NCI-H2107 (cell line): ENCODE measurements around the gene ACTL10.
"Not testable (repeated sequence)": the region's sequence is repeated elsewhere in the genome, so short reads cannot be mapped to it uniquely, and the experiment has no call there.

ENCODE experiments used
- DNase-seq: peaks from one replicate; lab custom pipeline; 2025; lab: John Stamatoyannopoulos, UW

The ACTL10 gene

DNA sequence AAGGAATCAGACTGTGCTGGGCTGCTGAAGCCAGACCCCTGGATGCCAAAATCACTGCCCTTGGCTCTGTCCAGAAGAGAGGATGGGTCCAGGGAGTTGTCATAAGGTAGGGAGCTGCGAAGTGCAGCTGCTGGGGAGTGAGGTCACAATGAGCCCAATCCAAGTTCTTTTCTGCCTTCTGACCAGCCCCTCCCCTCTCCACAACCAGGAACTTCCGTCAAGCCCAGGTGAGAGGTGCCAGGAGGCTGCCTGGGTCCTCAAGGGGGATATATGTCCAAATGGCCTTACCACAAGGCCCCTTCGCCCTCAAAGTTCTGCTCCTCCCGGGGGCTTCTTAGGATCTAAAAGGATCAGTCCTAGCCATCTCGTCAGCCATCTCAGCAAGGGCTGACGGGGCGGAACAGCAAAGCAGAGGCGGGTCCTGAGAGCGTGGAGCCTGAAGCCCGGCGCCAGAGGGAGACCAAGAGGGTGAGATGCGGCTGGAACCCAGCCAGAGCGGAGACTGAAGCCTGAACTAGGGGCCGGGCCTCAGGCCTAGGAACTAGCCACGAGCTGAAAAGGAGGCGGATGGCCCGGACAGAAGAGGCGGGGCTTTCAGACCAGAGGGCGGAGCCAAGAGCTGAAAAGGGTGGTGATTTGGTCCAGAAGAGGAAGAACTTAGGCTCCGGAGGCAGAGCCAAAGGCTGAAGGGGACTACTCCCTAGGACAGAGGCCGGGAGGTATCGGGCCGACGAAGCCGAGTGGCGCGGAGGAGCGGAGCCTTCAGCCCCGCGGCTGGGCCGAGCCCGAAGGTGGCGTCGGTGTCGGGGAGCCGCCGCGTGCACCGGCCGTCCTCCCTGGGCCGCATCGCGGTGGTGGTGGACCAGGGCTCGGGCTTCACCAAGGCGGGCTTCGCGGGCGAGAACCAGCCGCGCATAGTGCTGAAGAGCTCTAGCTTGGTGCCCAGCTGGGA is at the start of gene ACTL10:
ACTL10 (plus strand) TSS at position 651 of the 952 bp plus-strand sequence. CDS start 555 bp downstream, outside the sequence.
- DNase-seq, result peak; percentile 57

DNA sequence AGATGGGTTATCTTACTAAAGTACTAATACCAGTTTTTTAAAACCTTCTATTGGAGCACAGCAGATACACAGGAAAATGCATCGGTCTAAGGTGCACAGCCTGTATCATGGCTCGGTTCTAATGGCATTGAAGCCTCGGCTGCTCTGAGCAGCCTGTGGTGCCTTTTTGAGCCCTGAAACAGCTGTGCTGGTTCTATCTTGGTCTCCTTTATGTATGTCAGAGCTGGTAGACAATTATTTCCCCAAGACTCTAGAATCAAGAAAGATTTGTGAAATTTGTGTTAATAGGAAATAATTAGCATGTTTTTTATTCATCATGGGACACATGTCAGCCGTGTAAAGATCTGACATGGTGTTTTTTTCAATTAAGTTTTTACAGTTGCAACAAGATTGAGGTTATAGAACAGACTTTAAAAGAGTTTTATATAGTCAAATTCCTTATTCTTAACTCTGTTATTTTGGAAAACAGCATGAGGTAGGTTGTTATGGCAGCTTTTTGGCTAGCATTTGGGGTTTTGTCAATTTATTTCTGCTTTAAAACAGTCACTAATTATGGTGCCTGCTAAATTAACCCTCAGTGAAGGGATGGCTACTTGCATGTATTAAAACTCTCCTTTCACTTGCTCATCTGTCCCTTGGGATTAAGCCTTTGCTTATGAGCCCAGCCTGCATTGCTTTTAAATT is 44.9 kb upstream of the ACTL10 start:
- DNase-seq, result no peak

DNA sequence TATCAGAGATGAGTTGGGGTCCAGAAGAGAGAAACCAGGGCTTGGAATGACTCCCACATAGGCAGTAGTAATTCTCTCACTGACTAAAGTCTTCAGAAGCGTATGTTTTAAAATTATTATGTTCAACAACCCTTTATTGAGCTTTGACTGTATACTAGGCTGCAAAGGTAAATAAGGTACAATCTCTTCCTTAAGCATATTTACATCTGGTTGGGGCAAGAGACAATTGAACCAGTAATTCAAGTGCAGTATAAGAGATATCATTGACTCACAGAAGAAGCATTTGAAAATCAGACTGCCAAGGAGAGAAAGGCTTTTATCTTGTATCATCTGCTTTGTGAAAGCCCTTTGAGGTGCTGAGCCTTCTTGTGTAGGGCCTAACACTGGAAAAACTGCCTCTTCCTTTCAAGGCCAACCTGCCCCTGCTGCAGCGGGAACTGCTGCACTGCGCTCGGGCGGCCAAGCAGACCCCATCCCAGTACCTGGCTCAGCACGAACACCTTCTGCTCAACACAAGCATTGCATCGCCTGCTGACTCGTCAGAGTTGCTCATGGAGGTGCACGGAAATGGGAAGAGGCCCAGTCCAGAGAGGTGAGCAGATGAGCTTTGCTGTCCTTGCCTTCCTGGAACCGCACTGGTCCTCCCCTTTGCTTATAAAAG is 43.9 kb upstream of the ACTL10 start:
- no peak for DNase-seq

DNA sequence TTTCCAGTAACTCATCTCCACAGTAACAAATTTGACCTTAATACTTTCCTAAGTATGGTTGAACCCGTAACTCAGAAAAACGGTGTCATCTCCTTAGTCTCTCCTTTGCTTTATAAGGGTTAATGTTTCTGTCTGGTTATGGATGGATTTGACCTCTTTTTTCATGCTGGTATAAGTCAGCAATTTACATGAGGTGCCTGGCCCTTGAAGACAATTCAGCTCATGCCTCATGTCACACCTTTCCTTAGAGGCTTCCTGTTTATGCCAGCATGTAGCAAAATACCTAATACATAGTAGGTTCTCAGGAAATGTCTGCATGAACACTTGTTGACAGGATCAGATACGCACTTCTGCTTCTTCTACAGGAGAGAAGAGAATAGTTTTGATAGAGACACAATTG is 42.3 kb upstream of the ACTL10 start:
- no peak for DNase-seq

DNA sequence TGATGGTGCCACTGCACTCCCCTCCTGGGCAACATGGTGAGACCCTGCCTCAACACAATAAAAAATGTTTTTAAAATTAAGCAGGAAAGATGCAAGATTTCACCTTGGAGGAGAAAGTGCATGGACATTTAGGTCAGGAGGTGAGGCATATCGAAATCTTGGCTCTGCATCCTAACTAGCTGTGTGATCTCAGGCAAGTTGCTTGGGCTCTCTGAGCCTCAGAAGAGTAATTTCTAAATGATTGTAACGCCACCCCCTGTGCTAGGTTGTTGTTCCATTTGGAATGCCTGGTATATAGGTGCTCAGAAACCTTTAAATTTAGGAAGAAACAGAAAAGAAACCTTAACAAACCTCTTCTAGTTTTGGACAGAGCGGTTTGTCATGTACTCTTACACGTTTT is 40.6 kb upstream of the ACTL10 start:
- no peak for DNase-seq

DNA sequence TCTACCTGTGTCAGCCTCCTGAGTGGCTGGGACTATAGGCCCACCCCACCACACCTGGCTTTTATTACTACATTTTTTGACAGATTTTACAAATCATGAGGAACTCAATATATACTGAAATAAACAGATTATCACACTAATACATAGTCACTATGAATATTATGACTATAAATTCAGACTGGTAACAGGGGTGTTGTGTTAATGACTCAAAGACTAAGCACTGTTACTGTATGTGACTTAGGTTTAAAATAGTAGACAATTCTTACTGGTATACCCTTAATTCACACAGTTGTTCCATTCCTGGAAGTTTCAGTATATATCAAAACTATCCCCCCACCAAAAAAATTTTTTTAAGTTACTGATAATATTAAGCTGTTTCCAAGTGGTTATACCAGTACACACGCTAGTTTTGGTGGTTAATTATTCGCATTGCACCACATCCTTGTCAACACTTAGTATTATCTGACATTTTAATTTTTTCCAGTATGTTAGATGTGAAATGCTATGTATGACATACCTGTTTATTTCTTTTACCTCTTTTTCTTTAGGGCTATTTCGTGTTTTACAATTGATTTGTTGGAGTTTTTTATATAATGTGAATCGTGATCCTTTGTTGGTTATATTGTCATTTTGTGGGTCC is 39.0 kb upstream of the ACTL10 start:
- no peak for DNase-seq

DNA sequence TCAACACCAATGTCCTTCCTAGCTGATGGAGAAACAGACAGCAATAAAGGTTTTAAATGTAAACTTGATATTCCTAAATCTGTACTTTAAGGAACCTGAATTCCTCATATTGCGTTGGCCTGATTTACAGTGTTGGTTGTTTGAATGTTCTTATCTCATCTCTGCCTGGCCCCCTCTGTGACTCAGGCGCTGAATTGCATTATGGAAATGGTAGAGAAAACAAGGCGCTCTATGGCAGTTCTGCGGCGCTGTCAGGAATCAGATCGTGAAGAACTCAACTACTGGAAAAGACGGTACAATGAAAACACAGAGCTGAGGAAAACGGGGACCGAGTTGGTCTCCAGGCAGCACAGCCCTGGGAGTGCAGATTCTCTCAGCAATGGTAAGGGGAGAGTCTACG is 37.2 kb upstream of the ACTL10 start:
- no peak for DNase-seq

DNA sequence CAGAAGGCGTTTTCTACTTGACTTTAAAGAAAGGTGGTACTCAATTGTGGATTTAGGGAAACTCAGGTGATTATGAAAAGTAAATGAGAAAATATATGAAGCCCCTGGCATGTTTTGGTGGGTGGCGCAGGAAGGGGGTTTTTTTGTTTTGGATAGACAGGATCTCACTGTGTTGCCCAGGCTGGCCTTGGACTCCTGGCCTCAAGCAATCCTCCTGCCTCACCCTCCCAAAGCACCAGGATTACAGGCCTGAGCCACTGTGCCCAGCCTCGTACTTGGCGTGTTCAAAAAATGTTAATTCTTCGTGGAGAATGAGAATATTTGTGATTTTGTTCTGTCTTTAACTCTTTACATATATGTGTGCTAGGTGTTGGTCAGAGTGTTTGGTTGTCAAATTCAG is 36.8 kb upstream of the ACTL10 start:
- no peak for DNase-seq

DNA sequence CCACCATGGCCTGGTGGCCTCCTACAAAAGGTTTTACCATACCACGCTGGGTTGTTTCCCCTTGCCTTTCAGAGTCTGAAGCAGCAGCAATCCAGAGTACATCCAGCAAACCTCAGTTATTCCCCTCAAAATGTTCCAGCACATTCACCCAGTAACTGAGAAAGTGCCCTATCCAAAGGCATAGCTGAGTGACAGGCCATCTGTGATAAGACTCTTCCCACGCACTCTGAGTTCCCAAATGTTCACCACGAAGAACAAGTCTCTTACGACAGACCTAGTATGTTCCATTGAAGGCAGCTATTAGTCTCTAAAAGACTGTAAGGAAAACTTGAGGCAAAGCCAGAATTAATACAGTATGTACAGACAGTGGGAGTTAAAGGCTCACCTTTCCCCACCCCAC is 36.2 kb upstream of the ACTL10 start:
- no peak for DNase-seq

DNA sequence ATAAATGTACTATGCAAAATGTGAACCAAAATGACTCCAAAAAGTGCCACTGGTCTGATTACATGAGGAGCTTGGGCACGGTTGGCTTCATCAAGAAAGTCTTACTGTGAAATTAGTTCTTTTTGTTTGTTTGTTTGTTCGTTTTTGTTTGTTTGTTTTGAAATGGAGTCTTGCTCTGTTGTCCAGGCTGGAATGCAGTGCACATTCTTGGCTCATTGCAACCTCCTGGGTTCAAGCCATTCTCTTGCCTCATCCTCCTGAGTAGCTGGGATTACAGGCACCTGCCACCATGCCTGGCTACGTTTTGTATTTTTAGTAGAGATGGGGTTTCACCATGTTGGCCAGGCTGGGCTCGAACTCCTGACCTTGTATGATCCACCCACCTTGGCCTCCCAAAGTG is 34.8 kb upstream of the ACTL10 start:
- not testable (repeated sequence) for DNase-seq

DNA sequence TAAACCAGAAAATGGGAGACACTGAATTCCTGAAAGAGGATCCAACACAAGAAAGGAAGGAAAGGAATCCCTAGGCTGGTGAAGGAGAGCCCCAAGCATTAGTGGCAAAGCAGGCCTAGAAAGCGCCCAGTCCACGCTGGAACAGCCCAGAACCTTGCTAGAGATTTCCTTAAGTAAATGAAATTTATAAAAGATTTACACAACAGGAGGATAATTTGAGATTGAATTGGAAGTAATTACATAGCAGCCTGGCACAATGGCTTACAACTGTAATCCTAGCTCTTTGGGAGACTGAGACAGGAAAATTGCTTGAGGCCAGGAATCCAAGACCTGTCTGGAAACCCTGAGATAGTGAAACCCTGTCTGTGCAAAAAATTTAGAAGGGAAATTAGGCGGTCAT is 31.4 kb upstream of the ACTL10 start:
- no peak for DNase-seq

DNA sequence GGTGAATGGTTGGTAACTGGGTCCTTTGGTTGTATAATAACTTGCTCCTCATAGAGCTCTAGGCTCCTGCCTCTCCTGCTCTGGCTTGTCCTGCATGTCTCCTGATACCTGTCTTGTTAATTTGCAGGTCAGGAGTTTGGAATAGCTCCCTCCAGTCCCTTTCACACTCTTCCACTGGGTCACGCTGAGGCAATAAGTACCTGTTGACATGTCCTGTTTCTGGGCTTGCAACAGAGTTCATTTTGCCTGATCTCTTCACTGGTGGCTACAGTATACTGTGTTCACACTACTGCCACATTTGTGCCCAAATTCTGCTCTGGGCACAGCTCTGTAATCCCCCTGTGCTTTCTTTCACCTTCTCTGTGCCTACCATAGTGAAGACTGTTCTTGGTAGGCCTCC is 30.0 kb upstream of the ACTL10 start:
- DNase-seq, result no peak

DNA sequence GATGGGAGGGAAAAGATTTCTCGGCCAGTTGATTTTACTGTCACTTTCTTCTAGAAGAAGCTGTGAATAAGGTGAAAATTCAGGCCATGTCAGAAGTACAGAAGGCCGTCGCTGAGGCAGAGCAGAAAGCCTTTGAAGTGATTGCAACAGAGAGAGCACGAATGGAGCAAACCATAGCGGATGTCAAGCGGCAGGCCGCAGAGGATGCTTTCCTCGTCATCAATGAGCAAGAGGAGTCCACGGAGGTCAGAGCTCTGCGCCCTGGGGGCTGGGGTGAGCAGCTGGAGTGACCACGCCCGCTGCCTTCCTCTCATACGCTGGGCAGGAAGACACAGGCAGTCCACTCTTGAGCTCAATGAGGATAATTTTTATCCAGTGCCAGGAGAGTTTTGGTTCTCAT is 26.5 kb upstream of the ACTL10 start:
- no peak for DNase-seq

DNA sequence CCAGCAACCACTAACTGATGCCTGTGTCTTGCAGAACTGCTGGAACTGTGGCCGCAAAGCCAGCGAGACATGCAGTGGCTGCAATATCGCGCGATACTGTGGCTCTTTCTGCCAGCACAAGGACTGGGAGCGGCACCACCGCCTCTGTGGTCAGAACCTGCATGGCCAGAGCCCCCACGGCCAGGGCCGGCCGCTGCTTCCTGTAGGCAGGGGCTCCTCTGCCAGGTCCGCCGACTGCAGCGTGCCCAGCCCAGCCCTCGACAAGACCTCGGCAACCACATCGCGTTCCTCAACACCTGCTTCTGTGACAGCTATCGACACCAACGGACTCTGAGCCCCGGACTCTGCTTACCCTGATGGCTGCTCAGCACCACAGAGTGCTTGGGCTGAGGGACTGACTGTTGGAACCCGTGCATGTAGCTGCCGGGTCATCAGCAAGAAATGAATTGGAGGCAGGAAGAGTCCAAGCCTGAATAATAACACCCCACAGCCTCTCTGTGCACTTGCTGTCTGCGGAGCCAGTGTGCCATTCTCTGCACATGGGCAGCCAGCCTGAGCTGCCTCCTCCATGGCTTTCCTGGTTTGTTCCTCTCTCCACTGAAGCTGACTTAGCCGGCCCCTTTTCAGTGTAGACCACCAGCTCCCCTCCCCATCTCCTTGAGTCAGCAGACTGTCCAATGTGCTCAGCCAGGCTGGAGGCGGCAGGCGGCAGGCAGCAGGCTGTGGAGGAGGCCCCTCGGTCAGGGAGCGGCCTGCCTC is 22.3 kb upstream of the ACTL10 start:
- DNase-seq, result no peak

DNA sequence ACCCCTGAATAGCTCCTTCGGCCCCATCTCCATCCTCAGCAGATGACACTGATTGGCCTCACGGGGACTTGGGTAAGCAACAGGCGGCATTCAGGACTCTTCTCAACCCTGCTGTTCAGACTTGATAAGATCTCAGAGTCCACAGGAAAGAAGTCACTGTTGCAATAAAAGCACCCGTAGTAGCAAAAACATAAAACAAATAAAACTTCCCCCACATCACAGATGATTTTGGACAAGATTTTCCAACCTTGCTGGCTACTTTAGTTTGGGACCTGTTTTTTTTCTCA is 21.7 kb upstream of the ACTL10 start:
- DNase-seq, result no peak

DNA sequence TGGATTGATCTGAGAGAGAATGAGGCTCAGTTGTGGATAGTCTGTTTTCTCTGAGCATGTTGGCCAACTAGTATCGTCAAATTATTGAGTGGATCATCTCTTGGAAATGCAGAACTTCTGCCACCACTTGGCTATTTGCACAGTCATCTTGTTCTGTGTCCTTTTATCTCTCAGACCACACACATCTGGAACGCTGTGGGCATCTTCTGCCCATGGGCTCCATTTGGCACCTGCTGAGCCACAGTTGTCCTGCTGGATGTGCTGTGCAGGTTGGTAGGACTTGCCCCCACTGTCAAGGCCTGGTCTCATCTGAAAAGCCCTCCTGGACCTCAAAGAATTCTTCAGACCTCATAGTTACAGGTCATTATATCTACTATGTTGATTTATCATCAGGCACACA is 21.3 kb upstream of the ACTL10 start:
- DNase-seq, result no peak

DNA sequence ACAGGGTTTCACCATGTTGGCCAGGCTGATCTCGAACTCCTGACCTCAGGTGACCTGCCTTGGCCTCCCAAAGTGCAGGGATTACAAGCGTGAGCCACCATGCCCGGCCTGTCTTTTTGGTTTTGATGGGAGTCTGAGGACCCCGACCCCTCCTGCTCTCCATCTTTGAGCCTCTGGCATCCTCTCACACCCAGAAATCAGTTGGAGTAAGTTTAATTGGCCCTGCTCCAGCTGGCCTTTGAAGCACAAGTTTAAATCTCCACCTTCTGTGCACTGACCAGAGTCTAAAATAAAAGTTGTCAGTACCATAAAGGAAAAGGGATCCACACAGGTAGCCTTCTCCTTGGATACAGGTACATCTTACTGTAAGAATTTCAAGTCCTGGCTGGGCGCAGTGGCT is 20.6 kb upstream of the ACTL10 start:
- no peak for DNase-seq

DNA sequence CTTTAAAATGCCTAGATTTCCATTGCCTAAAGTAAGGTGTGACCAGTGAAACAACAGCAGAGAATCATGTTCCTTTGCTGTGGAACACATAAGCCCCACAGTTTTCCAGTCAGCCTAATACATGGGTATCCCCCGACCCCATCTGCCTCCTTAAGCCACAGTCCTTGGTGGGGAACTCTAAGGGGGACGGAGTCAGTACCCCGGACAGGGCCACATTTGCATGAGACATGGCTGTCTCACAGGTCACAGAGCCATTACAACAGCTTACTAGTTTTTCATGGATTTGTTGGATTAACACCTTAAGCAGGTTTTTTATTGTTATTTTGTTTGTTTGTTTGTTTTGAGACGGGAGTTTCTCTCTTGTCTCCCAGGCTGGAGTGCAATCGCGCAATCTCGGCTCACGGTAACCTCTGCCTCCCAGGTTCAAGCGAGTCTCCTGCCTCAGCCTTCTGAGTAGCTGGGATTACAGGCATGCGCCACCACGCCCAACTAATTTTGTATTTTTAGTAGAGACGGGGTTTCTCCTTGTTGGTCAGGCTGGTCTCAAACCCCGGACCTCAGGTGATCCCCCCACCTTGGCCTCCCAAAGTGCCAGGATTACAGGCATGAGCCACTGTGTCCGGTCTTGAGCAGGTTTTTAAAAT is 19.7 kb upstream of the ACTL10 start:
- not testable (repeated sequence) for DNase-seq

DNA sequence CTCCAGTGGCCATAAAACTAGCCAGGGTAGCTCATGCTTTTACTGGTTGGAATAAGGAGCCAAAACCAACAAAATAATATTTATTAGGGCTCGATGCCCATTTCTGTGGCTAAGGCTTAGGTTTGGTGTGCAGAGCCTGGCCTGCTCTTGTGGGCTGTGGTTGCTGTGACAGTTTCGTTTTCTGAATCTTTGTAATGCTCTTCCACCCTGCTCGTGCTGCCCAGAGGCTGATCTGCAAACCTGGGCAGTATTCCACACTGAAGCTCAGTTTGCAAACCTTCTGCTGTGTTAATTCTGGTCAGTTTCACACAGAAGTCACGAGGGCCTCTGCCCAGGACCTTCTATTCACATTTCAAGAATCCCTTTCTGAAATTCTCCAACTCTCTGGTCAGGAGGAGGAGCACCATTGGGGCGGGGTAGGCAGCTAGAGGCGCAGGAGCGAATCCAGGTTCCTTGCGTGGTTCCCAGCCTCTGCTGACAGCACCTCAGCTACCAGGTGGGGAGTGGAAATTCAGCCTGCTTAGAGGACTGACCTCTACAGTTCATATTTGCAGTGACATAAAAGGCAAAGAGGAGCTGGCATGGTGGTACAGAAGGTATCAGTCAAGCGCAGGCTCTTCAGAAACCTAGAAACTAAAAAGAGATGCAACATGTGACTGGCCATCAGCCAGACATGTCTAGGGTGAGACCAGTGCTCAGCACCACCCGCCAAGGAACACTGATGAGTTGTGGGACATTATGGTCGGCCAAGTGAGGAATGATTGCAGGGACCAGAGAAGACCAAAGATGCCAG is 18.9 kb upstream of the ACTL10 start:
- DNase-seq, result no peak

DNA sequence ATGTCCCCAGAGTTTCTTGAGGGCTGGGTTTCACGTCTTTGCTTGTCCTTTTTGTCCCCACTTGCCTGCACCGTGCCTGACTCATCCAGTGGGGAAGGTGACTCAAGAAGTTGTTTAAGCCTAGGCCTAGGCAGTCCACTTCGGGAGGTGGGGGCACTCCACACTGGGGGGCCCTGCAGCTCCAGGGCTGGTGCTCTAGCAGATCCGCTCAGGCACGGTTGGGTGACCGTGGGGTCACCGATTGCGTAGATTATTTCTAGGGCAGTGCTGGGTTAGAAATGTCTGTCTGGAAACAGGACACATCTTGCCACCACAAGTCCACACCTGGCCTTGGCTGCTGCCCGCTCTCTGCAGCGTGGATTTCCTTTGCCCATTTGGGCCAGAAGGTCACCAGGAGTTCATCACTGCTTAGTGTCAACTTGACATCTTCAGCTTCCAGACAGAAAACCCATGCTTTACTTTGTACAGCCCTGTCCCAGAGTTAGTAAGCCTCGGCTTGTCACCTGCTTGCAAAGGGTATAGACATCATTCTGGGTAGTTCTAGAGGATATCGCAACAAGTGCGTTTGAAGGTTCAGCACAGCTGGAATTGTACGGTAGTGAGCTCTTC is 18.2 kb upstream of the ACTL10 start:
- DNase-seq, result no peak
